Left ventricle myocardium superior (tissue), 1 donor: Measurements from ENCODE around the gene PTTG1IP2. TPM values are rescaled to one million over a fixed set of nuclear protein-coding genes. Genes with fewer than 3 reads are reported as not detected.

Source experiments
- ATAC-seq: fragments of 200-7000 bp; cut with Tn5 transposase; one replicate; pipeline ENCODE4 v1.9.1; 2020; ENCODE audit warnings: mild to moderate bottlenecking, moderate library complexity
- DNase-seq: peaks from one replicate; pipeline ENCODE4 v3.0.0-alpha.2; 2020
- intact Hi-C: fragments of 100-400 bp; cut with micrococcal nuclease; formaldehyde crosslinking; loops from one replicate; pipeline ENCODE4 v1.11.0; 2022
- total RNA-seq: library from RNA; stranded (reverse); fragmentation: NEBNext Ultra II Directional; extraction: Animal tissue kit (Norgen Biotek cat#: 25700); gene quantifications from one replicate; pipeline ENCODE4 v1.2.1, GENCODE V29; 2021
- donor health status: DM: no; HTN: yes; CAD: no; lungs with severe emphysema.

The PTTG1IP2 gene
- total RNA-seq, 1 donor from 2014 or later: not detected

GRCh38 chr7:90473814-90474213, 4.4 kb downstream of the PTTG1IP2 start:
- ATAC-seq (no peak), DNase-seq (no peak)
- intact Hi-C loops: no loop called here

GRCh38 chr7:90474284-90475210, 5.1 kb downstream of the PTTG1IP2 start:
- intact Hi-C loops: no loop called here
- DNase-seq (no peak), ATAC-seq (no peak)

GRCh38 chr7:90483251-90483650, 13.8 kb downstream of the PTTG1IP2 start:
- DNase-seq: no peak
- no peak for ATAC-seq
- intact Hi-C loops: no loop called here

GRCh38 chr7:90484706-90485105, 15.3 kb downstream of the PTTG1IP2 start:
- no peak for ATAC-seq
- no peak for DNase-seq
- intact Hi-C loops: no loop called here

GRCh38 chr7:90485734-90486316, 16.4 kb downstream of the PTTG1IP2 start:
- no peak for DNase-seq
- intact Hi-C loops: no loop called here
- no peak for ATAC-seq

GRCh38 chr7:90487808-90488207, 18.4 kb downstream of the PTTG1IP2 start:
- intact Hi-C loops: no loop called here
- ATAC-seq (no peak), DNase-seq (no peak)

GRCh38 chr7:90488220-90488619, 18.8 kb downstream of the PTTG1IP2 start:
- ATAC-seq (no peak), DNase-seq (no peak)
- intact Hi-C loops: no loop called here

- no peak for ATAC-seq
These were observed 22.8 kb downstream of the PTTG1IP2 start for GRCh38 chr7:90492250-90492649.

GRCh38 chr7:90495241-90495640, 25.8 kb downstream of the PTTG1IP2 start:
- ATAC-seq (no peak), DNase-seq (no peak)
- intact Hi-C loops: no loop called here

More at GRCh38 chr7:90492250-90492649, 22.8 kb downstream of the PTTG1IP2 start:
- intact Hi-C loops: no loop called here
- no peak for DNase-seq

GRCh38 chr7:90502539-90502938, 33.1 kb downstream of the PTTG1IP2 start:
- DNase-seq (no peak), ATAC-seq (no peak)
- intact Hi-C loops: no loop called here

- DNase-seq (no peak), ATAC-seq (no peak)
- intact Hi-C loops: no loop called here
These were observed 33.9 kb downstream of the PTTG1IP2 start for GRCh38 chr7:90503367-90503766.

GRCh38 chr7:90507692-90508091, 38.3 kb downstream of the PTTG1IP2 start:
- no peak for ATAC-seq

GRCh38 chr7:90511776-90512175, 42.3 kb downstream of the PTTG1IP2 start:
- ATAC-seq (no peak), DNase-seq (no peak)
- intact Hi-C loops: no loop called here

More at GRCh38 chr7:90507692-90508091, 38.3 kb downstream of the PTTG1IP2 start:
- intact Hi-C loops: no loop called here
- no peak for DNase-seq

- ATAC-seq (no peak), DNase-seq (no peak)
- intact Hi-C loops: no loop called here
These were observed 43.4 kb downstream of the PTTG1IP2 start for GRCh38 chr7:90512821-90513254.

- intact Hi-C loops: no loop called here
- no peak for DNase-seq
- ATAC-seq: no peak
These were observed 46.8 kb downstream of the PTTG1IP2 start for GRCh38 chr7:90516257-90516656.

- intact Hi-C loops: no loop called here
- ATAC-seq (no peak), DNase-seq (no peak)
These were observed 49.2 kb downstream of the PTTG1IP2 start for GRCh38 chr7:90518630-90519029.

- intact Hi-C loops: no loop called here
- DNase-seq (no peak), ATAC-seq (no peak)
These were observed 51.0 kb downstream of the PTTG1IP2 start for GRCh38 chr7:90520484-90520883.

GRCh38 chr7:90530263-90530662, 60.8 kb downstream of the PTTG1IP2 start:
- intact Hi-C loops: no loop called here
- DNase-seq (no peak), ATAC-seq (no peak)

GRCh38 chr7:90532231-90532929, 62.9 kb downstream of the PTTG1IP2 start:
- DNase-seq: no peak
- ATAC-seq: no peak
- intact Hi-C loops: no loop called here

- intact Hi-C loops: no loop called here
- DNase-seq (no peak), ATAC-seq (no peak)
These were observed 67.0 kb downstream of the PTTG1IP2 start for GRCh38 chr7:90536449-90536848.
